Measurements from ENCODE around the gene SUN5.

GRCh38 chr20:33037456-33037855 lies 33.2 kb upstream of the SUN5 start:
- TF ChIP-seq CTCF (IDR thresholded peaks at IDR 0.05; ENCODE audit: poor library complexity) = no peak
- no peak for TF ChIP-seq EZH2phosphoT487 (IDR thresholded peaks at IDR 0.05; ENCODE audit: low read depth, severe bottlenecking, unreplicated experiment)
- TF ChIP-seq EZH2 (IDR thresholded peaks at IDR 0.05; ENCODE audit: borderline replicate concordance) = no peak

Data from hepatocyte (in vitro differentiated cells).